Epithelial cell of proximal tubule (primary cell): ENCODE measurements around the gene SLC9A6. TPM values are rescaled to one million over a fixed set of nuclear protein-coding genes. Genes with fewer than 3 reads are reported as not detected.

Experiments used
- DNase-seq: peaks from one replicate; pipeline ENCODE4 v3.0.0-alpha.2; 2011; ENCODE audit warnings: low read depth
- H3K4me3 ChIP-seq: 2 replicates; pipeline ENCODE4 v1.5.1; 2011; ENCODE audit warnings: low read depth, mild to moderate bottlenecking, low read length
- CTCF ChIP-seq: conservative IDR thresholded peaks from 2 replicates; pipeline ENCODE4 v1.5.1; 2012; ENCODE audit warnings: low read depth, mild to moderate bottlenecking, low read length
- total RNA-seq: library from RNA; depleted of rRNA; stranded (reverse); fragments of >200 nt; gene quantifications from 2 replicates; pipeline ENCODE4 v1.2.3, GENCODE V29; 2015

Gene SLC9A6
- total RNA-seq, 1 donor from 2014 or later = 9.1 TPM

DNA sequence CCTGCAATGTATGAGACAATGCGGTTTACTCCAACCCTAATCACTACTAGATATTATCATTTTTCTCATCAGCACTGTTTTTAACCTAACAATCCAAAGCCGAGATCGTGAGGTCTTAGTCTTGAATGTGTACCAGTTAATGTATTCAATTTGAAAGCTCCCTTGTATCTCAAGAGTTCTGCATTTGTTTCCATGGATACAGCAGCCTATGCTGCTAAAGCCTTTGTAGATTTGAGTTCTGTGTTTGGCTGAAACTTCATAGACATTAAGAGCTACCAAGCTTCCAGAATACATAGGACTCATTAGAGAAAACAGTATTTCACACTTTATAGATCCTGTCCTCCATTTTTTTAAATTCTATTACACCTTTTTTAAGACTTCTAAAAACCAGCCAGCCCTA lies 39.9 kb downstream of the SLC9A6 start:
- DNase-seq = no peak
- TF ChIP-seq CTCF = no peak

DNA sequence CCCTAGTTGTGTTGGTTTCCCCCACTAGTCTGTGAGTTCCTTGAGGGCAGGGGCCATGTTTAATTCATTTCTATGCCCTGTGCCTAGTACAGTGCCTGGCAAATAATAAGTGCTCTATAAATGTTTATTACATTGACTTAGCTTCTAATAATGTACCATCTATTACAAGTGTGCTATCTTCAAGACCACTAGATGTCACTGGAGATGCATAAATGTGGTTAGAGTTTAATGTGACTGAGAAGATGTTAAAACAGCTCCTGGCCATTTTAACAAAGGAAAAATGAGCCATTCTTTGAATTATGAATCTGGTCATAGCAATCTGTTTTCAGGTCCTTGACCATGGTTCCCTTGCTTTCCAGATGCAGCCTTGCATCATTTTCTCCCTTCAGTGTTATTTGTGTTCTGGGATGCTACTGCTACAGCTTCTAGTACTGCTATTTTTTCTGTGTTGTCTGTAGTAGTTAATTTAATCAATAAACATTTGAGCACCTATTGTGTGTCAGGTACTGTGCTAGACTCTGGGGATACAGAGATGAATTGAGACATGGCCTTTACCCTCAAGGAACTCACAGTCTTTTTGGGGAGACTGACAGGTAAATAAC lies 43.2 kb downstream of the SLC9A6 start:
- TF ChIP-seq CTCF = peak; percentile 56
- no peak overlapping the region for H3K4me3 ChIP-seq
- no peak for DNase-seq

More for the DNA sequence above, 39.9 kb downstream of the SLC9A6 start:
- H3K4me3 ChIP-seq = no peak overlapping the region

- H3K4me3 ChIP-seq = no peak overlapping the region
- TF ChIP-seq CTCF = no peak
- no peak for DNase-seq
Observed at GRCh38 chrX:136029766-136030165, 44.5 kb downstream of the SLC9A6 start.

GRCh38 chrX:136030303-136031191 lies 45.3 kb downstream of the SLC9A6 start:
- TF ChIP-seq CTCF = no peak
- no peak for DNase-seq
- H3K4me3 ChIP-seq = no peak overlapping the region

DNA sequence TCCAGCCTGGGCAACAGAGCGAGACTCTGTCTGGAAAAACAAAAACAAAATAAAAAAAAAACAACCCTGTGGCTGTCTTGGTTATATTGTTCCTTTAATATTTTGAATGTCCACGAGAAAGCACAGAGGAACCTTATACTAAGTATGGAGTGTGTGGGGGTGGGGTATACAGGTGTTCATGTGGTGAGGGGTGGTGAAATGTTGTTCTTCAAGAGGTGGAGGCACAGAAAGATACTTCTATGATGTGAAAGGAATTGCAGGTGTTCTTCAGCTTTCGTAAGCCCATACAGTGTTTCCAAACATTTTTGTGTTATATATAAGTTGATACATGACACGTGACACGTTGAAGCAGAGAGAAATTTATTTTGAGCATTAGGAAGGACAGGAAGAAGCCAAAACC lies 46.4 kb downstream of the SLC9A6 start:
- no peak overlapping the region for H3K4me3 ChIP-seq
- DNase-seq = no peak
- no peak for TF ChIP-seq CTCF

DNA sequence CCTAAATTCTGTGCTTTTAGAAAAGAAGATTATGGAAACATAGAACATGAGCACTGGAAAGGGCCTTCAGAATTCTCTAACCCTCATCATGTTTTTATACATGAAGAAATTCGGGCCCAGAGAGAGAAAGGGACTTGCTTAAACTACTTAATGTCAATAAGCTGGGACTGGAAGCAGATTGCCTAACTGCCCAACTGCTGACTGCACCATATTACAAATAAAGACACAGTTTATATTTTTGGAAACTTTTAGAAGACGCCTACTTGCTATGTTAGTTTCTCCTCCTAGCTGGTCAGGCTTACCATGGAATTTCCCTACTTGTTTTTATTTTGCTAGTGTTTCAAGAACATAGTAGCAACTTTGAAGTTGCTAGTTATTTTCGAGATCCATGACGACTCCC lies 47.1 kb downstream of the SLC9A6 start:
- DNase-seq = no peak
- no peak overlapping the region for H3K4me3 ChIP-seq
- TF ChIP-seq CTCF = no peak

DNA sequence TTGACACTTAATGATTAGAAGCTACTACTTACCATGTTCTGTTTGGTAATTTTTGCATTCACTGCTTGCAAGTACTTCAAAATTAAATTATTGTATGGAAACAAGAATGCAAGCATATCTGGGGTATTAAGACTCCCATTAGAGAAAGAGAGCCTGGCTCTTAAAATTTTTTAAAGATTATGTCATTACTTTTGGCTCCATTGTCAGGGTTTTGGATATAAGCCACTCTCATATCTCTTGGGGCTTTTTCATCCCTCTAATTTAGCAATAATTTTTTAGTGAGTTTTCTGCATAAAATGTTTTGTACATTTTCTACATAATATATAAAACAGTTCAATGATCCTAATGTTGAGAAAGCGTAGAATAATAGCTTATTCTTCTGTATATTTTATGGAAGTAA lies 49.4 kb downstream of the SLC9A6 start:
- DNase-seq = no peak
- TF ChIP-seq CTCF = no peak
- no peak overlapping the region for H3K4me3 ChIP-seq
